Endothelial cell of umbilical vein (primary cell): ENCODE results near the gene MKLN1. TPM values are rescaled to one million over a fixed set of nuclear protein-coding genes. Genes with fewer than 3 reads are reported as not detected.
A peak's percentile ranks its signal among the peaks of the same experiment; 100 is the strongest.
"Not testable (repeated sequence)": the region's sequence is repeated elsewhere in the genome, so short reads cannot be mapped to it uniquely, and the experiment has no call there.

Experiments
- BruUV-seq: library from RNA; stranded (reverse); fragments of 400-500 nt; replicated peaks from 2 replicates; lab custom pipeline; 2021; lab: Mats Ljungman, UMichigan
- CTCF ChIA-PET: fragments of 300-600, 350-600 bp; sonication (Branson Sonifier 250); formaldehyde crosslinking; loops from one replicate; lab custom pipeline; 2021; ENCODE audit warnings: antibody characterized with exemption, inconsistent platforms; lab: Charles Lee
- POLR2A ChIA-PET: fragments of 300-600, 350-600 bp; sonication (Branson Sonifier 250); formaldehyde crosslinking; loops from one replicate; lab custom pipeline; 2021; ENCODE audit warnings: antibody characterized with exemption, inconsistent platforms; lab: Charles Lee
- DNase-seq: peaks from one replicate; pipeline ENCODE4 v3.0.0-alpha.2; 2011; ENCODE audit warnings: low read depth, low spot score
- FAIRE-seq: peaks from 2 replicates; lab custom pipeline; 2011; peaks lifted over from hg19 to GRCh38; lab: Jason Lieb, UNC
- H2AFZ ChIP-seq: 2 replicates; pipeline ENCODE4 v1.6.0; 2012; ENCODE audit warnings: low read depth, low read length, control low read depth, inconsistent platforms
- H3K27ac ChIP-seq: 2 replicates; pipeline ENCODE4 v1.5.1; 2011; ENCODE audit warnings: low read depth, mild to moderate bottlenecking, control low read depth, low read length, moderate library complexity; ENCODE audit not compliant: insufficient read depth
- H3K27me3 ChIP-seq, 2 experiments: 2 replicates each; pipeline versions ENCODE4 v1.6.0 to v1.6.1; 2011; ENCODE audit warnings: low read length in 2 of 2, mixed read lengths in 1 of 2; ENCODE audit not compliant: control insufficient read depth in 2 of 2, insufficient read depth in 2 of 2
- H3K36me3 ChIP-seq, 2 experiments: 2 replicates in 1 of 2; 3 replicates in 1 of 2; pipeline ENCODE4 v1.5.1; 2011; ENCODE audit warnings: low read length in 2 of 2, mild to moderate bottlenecking in 1 of 2, moderate library complexity in 1 of 2; ENCODE audit not compliant: control insufficient read depth in 2 of 2, insufficient read depth in 2 of 2; ENCODE audit errors: extremely low read depth in 1 of 2
- H3K4me1 ChIP-seq: 3 replicates; pipeline ENCODE4 v1.5.1; 2011; ENCODE audit warnings: mild to moderate bottlenecking, low read length; ENCODE audit not compliant: control insufficient read depth, insufficient read depth; ENCODE audit errors: extremely low read depth
- H3K4me2 ChIP-seq: 2 replicates; pipeline ENCODE4 v1.6.1; 2011; ENCODE audit warnings: low read length, control low read depth, mixed read lengths; ENCODE audit not compliant: insufficient read depth
- H3K4me3 ChIP-seq, 3 experiments: fragments of 200-600 bp in 1 of 3; sonication (generic), shearing (Covaris generic) in 1 of 3; replicated peaks in 1 of 3; 2 replicates each; pipeline ENCODE4 v1.5.1; 2011 to 2016; ENCODE audit warnings: control low read depth in 3 of 3, low read length in 3 of 3, mild to moderate bottlenecking in 2 of 3, inconsistent platforms in 1 of 3, low read depth in 1 of 3, moderate library complexity in 1 of 3; ENCODE audit not compliant: insufficient read depth in 1 of 3
- H3K79me2 ChIP-seq: 2 replicates; pipeline ENCODE4 v1.6.0; 2012; ENCODE audit warnings: low read length, inconsistent platforms; ENCODE audit not compliant: control insufficient read depth, insufficient read depth
- H3K9ac ChIP-seq: replicated peaks from 2 replicates; pipeline ENCODE3; 2011; ENCODE audit warnings: low read length, control low read depth; ENCODE audit not compliant: insufficient read depth; ENCODE audit errors: extremely low read depth
- H3K9me1 ChIP-seq: replicated peaks from 3 replicates; pipeline ENCODE4 v1.6.0; 2011; ENCODE audit warnings: mild to moderate bottlenecking, low read length; ENCODE audit not compliant: control insufficient read depth, insufficient read depth; ENCODE audit errors: extremely low read depth
- H3K9me3 ChIP-seq: replicated peaks from 2 replicates; pipeline ENCODE4 v1.5.1; 2012; ENCODE audit warnings: low read length, inconsistent platforms; ENCODE audit not compliant: control insufficient read depth, insufficient read depth
- H4K20me1 ChIP-seq: replicated peaks from 2 replicates; pipeline ENCODE3; 2011; ENCODE audit warnings: mild to moderate bottlenecking, low read length; ENCODE audit not compliant: control insufficient read depth, insufficient read depth; ENCODE audit errors: extremely low read depth
- CTCF ChIP-seq, 2 donors: IDR thresholded peaks; 1 replicate in 1 of 2; 2 replicates in 1 of 2; pipeline ENCODE4 v1.5.1; 2011; ENCODE audit warnings: low read length in 2 of 2, mild to moderate bottlenecking in 2 of 2, moderate library complexity in 2 of 2, control low read depth in 1 of 2, inconsistent platforms in 1 of 2, low read depth in 1 of 2; ENCODE audit not compliant: insufficient read depth in 1 of 2; ENCODE audit errors: extremely low read depth in 1 of 2
- EZH2 ChIP-seq: IDR thresholded peaks from 2 replicates; pipeline ENCODE4 v1.6.1; 2012; ENCODE audit warnings: borderline replicate concordance, low read depth, mild to moderate bottlenecking, moderate library complexity, low read length, inconsistent platforms; ENCODE audit not compliant: severe bottlenecking
- FOS ChIP-seq: IDR thresholded peaks from 2 replicates; pipeline ENCODE4 v1.6.1; 2011; ENCODE audit warnings: mild to moderate bottlenecking, low read length, moderate library complexity, borderline replicate concordance; ENCODE audit not compliant: insufficient read depth
- GATA2 ChIP-seq: IDR thresholded peaks from 2 replicates; pipeline ENCODE4 v1.7.0; 2011; ENCODE audit warnings: low read depth, mild to moderate bottlenecking, moderate library complexity, mixed read lengths, low read length; ENCODE audit not compliant: insufficient read length, insufficient read depth
- JUN ChIP-seq: IDR thresholded peaks from 2 replicates; pipeline ENCODE4 v1.6.1; 2011; ENCODE audit warnings: borderline replicate concordance, low read depth; ENCODE audit not compliant: insufficient read length, insufficient read depth
- MAX ChIP-seq: IDR thresholded peaks from 2 replicates; pipeline ENCODE4 v1.6.1; 2011; ENCODE audit not compliant: insufficient read depth, insufficient read length
- MYC ChIP-seq: IDR thresholded peaks from one replicate; pipeline ENCODE4 v1.6.1; 2011; ENCODE audit warnings: mild to moderate bottlenecking, low read depth, low read length
- POLR2A ChIP-seq: IDR thresholded peaks from 2 replicates; pipeline ENCODE4 v1.6.1; 2012; ENCODE audit warnings: low read depth, mild to moderate bottlenecking, control low read depth, low read length
- POLR2AphosphoS5 ChIP-seq: IDR thresholded peaks from 2 replicates; pipeline ENCODE4 v1.6.1; 2012; ENCODE audit warnings: low read depth, mild to moderate bottlenecking, control low read depth, low read length, moderate library complexity; ENCODE audit not compliant: insufficient read depth
- dilution Hi-C: fragments of 300-500 bp; cut with MboI; formaldehyde crosslinking; loops from one replicate; pipeline ENCODE4 v1.15.0; 2019; ENCODE audit warnings: low sequenced_read_pairs; ENCODE audit not compliant: extremely low pct_ligation_motif_present
- intact Hi-C: fragments of 100-400 bp; cut with micrococcal nuclease; formaldehyde crosslinking; loops from one replicate; pipeline ENCODE4 v1.10.0; 2022
- polyA plus RNA-seq, 4 experiments: library from polyadenylated mRNA; depleted of rRNA in 3 of 4; stranded (reverse) in 3 of 4; unstranded in 1 of 4; fragments of >200 nt; gene quantifications; 2 replicates each; pipeline versions ENCODE4 v1.2.1 to v1.2.3, GENCODE V29; 2011 to 2012; ENCODE audit warnings: missing spikeins in 1 of 4
- total RNA-seq: library from RNA; stranded (reverse); gene quantifications from 2 replicates; pipeline ENCODE4 v1.2.3, GENCODE V29; 2021

Gene MKLN1
- total and polyA plus RNA-seq, 2 donors (not counting 3 experiments of a cell fraction or from before 2014, with no cell fraction given): 12.2 to 32.1 TPM

GRCh38 chr7:131459256-131459655 is 131.6 kb downstream of the MKLN1 start:
- intact Hi-C loops: no loop called here
- Histone ChIP-seq H3K4me3 (no peak overlapping the region), H3K4me2 (no peak overlapping the region), H2AFZ (no peak overlapping the region), H3K27me3 (no peaks in the 10 kb centered on the region), H3K27ac (no peak overlapping the region), H3K4me1 (peaks cover 9% of the 10 kb centered on the region), H3K9me3 (no peaks in the 10 kb centered on the region), H4K20me1 (no peaks in the 10 kb centered on the region), H3K36me3 (peaks cover 0 to 3% of the 10 kb centered on the region in 2 experiments), H3K9me1 (no peaks in the 10 kb centered on the region), H3K9ac (no peak overlapping the region), H3K79me2 (no peaks in the 10 kb centered on the region)
- TF ChIP-seq MYC: no peak
- peak; percentile 5 for TF ChIP-seq JUN
- FAIRE-seq (no peak), DNase-seq (no peak)
- dilution Hi-C loops: no loop called here
- BruUV-seq: no TSS peak
- CTCF ChIA-PET: interaction anchor here (0.7 to 0.9 kb wide), 2 partner anchors 8 to 13 kb away, joined by 3 read pairs; no protein-coding TSS in a partner anchor
- POLR2A ChIA-PET: no interaction called here

- no peaks in the 10 kb centered on the region for H4K20me1 ChIP-seq
- BruUV-seq: no TSS peak
- no peak overlapping the region for H3K4me2 ChIP-seq
- peaks cover 0 to 7% of the 10 kb centered on the region in 2 experiments for H3K36me3 ChIP-seq
- H3K4me1 ChIP-seq: no peaks in the 10 kb centered on the region
- ChIA-PET POLR2A (no interaction called here), CTCF (interaction anchor here (0.9 to 1.5 kb wide), 3 partner anchors 10 to 27 kb away, joined by 3 read pairs; no protein-coding TSS in a partner anchor)
- H3K27ac ChIP-seq: no peak overlapping the region
- H3K9me1 ChIP-seq: no peaks in the 10 kb centered on the region
- no peak for DNase-seq
- no peaks in the 10 kb centered on the region for H3K79me2 ChIP-seq
- H3K4me3 ChIP-seq: no peak overlapping the region
- no peaks in the 10 kb centered on the region for H3K27me3 ChIP-seq
- FAIRE-seq: no peak
- H3K9ac ChIP-seq: no peak overlapping the region
- H3K9me3 ChIP-seq: no peaks in the 10 kb centered on the region
- dilution Hi-C loops (no loop called here), intact Hi-C loops (no loop called here)
- TF ChIP-seq MYC (no peak), JUN (no peak), POLR2A (no peak), FOS (no peak), MAX (no peak), CTCF (IDR thresholded peaks at IDR 0.05; ENCODE audit: extremely low read depth in 1 of 2, insufficient read depth in 1 of 2, low read depth in 1 of 2, low read length in 2 of 2) (no peak), GATA2 (no peak), POLR2AphosphoS5 (no peak), EZH2 (no peak)
- no peak overlapping the region for H2AFZ ChIP-seq
Measured at GRCh38 chr7:131462059-131462458, 134.4 kb downstream of the MKLN1 start.

GRCh38 chr7:131462715-131463114 is 135.0 kb downstream of the MKLN1 start:
- H3K9me1 ChIP-seq, H4K20me1 ChIP-seq, H3K9ac ChIP-seq, H3K4me1 ChIP-seq, H3K4me3 ChIP-seq, BruUV-seq, H3K27ac ChIP-seq, H2AFZ ChIP-seq, FAIRE-seq, intact Hi-C loops, H3K79me2 ChIP-seq, dilution Hi-C loops, H3K27me3 ChIP-seq, H3K4me2 ChIP-seq, H3K9me3 ChIP-seq, DNase-seq, POLR2A ChIA-PET: not testable (repeated sequence)
- peaks cover 0 to 10% of the 10 kb centered on the region in 2 experiments for H3K36me3 ChIP-seq
- CTCF ChIA-PET: interaction anchor here (0.9 to 1.5 kb wide), 3 partner anchors 11 to 26 kb away, joined by 3 read pairs; no protein-coding TSS in a partner anchor
